Cardiac muscle cell (in vitro differentiated cells and primary cell): ENCODE measurements around the gene RGS4. TPM values are rescaled to one million over a fixed set of nuclear protein-coding genes. Genes with fewer than 3 reads are reported as not detected.

ENCODE experiments used
- DNase-seq, 2 donors: peaks; one replicate each; pipeline versions ENCODE4 v3.0.0 to v3.0.0-alpha.2; 2010 to 2017; ENCODE audit warnings: low read depth in 1 of 2, low spot score in 1 of 2
- H3K27ac ChIP-seq: fragments of 200-600 bp; sonication (generic); 2 replicates; pipeline ENCODE4 v1.5.1; 2016
- H3K27me3 ChIP-seq: fragments of 200-600 bp; sonication (generic); 2 replicates; pipeline ENCODE4 v1.6.0; 2016; ENCODE audit warnings: control low read depth
- H3K36me3 ChIP-seq: fragments of 200-600 bp; sonication (generic); 2 replicates; pipeline ENCODE4 v1.5.1; 2016; ENCODE audit warnings: control low read depth
- H3K4me1 ChIP-seq: fragments of 200-600 bp; sonication (generic); 2 replicates; pipeline ENCODE4 v1.8.1; 2017; ENCODE audit warnings: low read depth, mild to moderate bottlenecking, mixed run types
- H3K4me3 ChIP-seq: fragments of 200-600 bp; sonication (generic); 2 replicates; pipeline ENCODE4 v1.5.1; 2016; ENCODE audit warnings: mild to moderate bottlenecking
- H3K9me3 ChIP-seq: fragments of 200-600 bp; sonication (generic); 2 replicates; pipeline ENCODE4 v1.5.1; 2017; ENCODE audit warnings: low read depth, mild to moderate bottlenecking, control low read depth
- polyA plus RNA-seq: library from polyadenylated mRNA; unstranded; fragments of >200 nt; fragmentation: Nextera tagmentation; extraction: Ambion mirVana; gene quantifications from 2 replicates; pipeline ENCODE4 v1.2.1, GENCODE V29; 2016
- total RNA-seq: library from RNA; depleted of rRNA; stranded (reverse); fragments of >200 nt; gene quantifications from 2 replicates; pipeline ENCODE4 v1.2.3, GENCODE V29; 2016
- TF ChIP-seq, protein P1 (sequence below): IDR thresholded peaks from 2 replicates; pipeline ENCODE4 v1.5.1; 2012; ENCODE audit warnings: low read depth, mild to moderate bottlenecking, low read length

RGS4 gene
- total and polyA plus RNA-seq, 2 experiments from 2014 or later: 16.1 to 25.9 TPM

DNA sequence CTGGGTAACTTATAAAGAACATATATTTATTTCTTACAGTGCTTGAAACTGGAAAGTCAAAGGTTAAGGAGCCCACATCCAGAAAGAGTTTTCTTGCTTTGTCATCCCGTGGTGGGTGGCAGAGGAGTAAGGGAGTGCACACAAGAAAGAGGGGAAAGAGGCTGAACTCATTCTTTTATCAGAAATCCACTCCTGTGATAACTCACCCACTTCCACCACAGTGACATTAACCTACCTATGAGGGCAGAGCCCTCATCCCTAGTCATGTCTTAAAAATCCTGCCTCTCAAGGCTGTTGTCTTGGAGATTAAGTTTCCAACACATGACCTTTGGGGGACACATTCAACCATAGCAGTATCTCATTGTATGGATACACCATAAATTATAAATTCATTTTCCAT lies 32.5 kb upstream of the RGS4 start:
- Histone ChIP-seq H3K9me3 (no peaks in the 10 kb centered on the region), H3K27me3 (no peaks in the 10 kb centered on the region), H3K27ac (no peak overlapping the region), H3K4me3 (no peak overlapping the region), H3K4me1 (no peaks in the 10 kb centered on the region), H3K36me3 (no peaks in the 10 kb centered on the region)
- DNase-seq: no peak
- TF ChIP-seq, protein P1, sequence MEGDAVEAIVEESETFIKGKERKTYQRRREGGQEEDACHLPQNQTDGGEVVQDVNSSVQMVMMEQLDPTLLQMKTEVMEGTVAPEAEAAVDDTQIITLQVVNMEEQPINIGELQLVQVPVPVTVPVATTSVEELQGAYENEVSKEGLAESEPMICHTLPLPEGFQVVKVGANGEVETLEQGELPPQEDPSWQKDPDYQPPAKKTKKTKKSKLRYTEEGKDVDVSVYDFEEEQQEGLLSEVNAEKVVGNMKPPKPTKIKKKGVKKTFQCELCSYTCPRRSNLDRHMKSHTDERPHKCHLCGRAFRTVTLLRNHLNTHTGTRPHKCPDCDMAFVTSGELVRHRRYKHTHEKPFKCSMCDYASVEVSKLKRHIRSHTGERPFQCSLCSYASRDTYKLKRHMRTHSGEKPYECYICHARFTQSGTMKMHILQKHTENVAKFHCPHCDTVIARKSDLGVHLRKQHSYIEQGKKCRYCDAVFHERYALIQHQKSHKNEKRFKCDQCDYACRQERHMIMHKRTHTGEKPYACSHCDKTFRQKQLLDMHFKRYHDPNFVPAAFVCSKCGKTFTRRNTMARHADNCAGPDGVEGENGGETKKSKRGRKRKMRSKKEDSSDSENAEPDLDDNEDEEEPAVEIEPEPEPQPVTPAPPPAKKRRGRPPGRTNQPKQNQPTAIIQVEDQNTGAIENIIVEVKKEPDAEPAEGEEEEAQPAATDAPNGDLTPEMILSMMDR: no peak

DNA sequence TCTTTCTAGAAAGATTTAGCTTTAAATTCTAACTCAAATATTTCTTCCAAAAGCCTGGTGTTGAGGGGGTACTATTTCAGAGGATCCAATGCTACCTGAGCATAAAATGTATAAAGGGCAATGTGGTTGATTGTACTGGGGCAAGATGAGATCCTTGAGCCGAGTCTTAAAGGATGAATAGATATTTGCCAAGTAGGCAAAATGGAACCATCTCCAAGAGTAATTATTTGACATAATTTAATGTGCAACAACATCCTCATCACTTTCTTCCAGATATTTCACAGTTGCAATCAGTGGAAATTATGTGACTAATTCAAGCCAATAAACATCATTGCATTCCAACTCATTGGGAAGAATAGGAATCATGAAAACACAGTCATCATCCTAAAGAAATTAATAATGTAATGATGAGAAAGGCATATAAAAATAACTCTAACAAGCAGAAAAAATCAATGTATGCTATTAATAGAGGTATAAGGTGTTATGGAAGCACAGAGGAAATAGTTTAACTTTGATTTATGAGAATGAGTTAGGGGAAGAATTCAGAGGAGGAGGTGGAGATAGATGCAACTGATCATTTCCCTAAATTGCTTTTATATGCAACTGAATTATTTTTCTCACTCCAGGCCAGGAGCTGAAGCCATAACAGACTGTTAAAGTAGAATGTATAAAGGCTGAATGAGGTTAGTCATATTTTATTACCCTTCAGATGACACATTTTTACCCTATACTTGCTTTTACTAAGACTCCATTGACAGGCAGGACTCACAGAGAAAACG lies 30.0 kb upstream of the RGS4 start:
- H3K9me3 ChIP-seq: no peaks in the 10 kb centered on the region
- no peaks in the 10 kb centered on the region for H3K27me3 ChIP-seq
- peaks cover 6% of the 10 kb centered on the region for H3K4me1 ChIP-seq
- no peak overlapping the region for H3K4me3 ChIP-seq
- H3K27ac ChIP-seq: no peak overlapping the region
- TF ChIP-seq, protein P1: no peak
- H3K36me3 ChIP-seq: no peaks in the 10 kb centered on the region
- DNase-seq: no peak

DNA sequence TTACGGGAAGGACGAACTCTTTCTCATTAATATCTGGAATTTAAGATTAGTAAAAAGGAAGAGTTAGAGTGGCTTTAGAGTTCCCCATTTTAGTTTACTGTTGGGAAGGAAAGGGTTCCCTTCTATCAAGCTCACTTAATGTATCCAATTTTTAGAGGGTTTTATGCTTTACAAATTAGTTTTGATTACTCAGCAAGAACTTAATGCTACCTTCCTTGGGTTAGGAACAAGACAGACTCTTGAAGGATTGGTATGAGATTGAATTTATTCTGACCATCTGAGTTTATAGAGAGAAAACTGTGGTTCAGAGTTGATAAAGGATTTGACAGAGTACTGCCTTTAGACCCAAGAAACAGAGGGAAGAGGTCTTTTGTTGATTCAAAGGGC lies 29.5 kb upstream of the RGS4 start:
- Histone ChIP-seq H3K27ac (no peak overlapping the region), H3K27me3 (no peaks in the 10 kb centered on the region), H3K4me3 (no peak overlapping the region), H3K9me3 (no peaks in the 10 kb centered on the region), H3K4me1 (peaks cover 6% of the 10 kb centered on the region), H3K36me3 (no peaks in the 10 kb centered on the region)
- no peak for DNase-seq
- TF ChIP-seq, protein P1: no peak

DNA sequence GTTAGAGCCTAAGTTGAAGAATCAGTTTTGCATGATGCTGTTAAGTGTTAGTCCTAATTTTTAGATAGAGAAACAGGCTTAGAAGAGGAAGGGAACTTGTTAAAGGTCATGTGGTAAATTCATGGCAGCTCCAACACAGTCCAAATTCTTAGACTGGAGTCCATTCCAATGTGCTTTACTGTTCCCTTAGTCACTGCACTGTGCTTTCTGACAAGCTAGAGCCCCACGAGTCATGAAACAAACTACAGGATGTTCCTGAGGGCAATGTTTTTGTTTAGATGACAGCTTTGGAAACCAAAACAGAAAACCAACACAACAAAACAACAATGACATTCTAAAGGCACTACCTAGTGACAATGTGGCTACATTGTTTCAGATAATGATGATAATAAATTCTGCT lies 23.1 kb upstream of the RGS4 start:
- TF ChIP-seq, protein P1: no peak
- Histone ChIP-seq H3K36me3 (no peaks in the 10 kb centered on the region), H3K27me3 (no peaks in the 10 kb centered on the region), H3K27ac (no peak overlapping the region), H3K4me1 (peaks cover 6% of the 10 kb centered on the region), H3K9me3 (no peaks in the 10 kb centered on the region), H3K4me3 (no peak overlapping the region)
- DNase-seq: peak in 1 of 2 donors; percentile 13

DNA sequence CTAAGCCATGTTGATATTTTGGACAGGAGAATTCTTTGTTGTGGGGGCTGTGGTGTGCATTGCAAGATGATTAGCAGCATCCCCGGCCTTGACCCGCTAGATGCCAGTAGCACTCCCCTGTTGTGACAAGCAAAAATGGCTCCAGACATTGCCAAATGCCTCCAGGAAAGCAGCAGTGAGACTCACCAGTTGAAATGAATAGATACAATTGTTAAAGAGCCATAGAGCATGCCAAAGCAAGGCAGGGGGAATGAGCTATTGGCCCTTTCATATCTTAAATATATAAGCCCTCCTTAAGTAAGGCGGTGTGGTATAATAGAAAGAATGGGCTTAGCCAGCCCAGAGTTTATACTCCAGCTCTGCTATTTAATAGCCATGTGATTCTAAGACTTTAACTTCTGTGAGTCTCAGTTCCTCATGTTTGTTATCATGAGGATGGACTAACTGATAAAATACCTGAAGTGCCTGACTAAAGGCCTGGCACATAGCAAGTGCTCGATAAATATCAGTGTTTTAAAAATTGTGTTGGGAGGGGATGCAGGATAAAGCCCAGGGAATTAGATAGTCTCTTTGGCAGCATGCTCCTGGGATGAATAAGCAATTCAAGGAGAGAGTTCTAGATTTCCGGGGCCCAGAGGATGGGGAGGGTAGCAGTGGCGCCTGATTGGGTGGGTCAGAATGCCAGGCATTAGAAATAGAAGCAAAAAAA lies 21.1 kb upstream of the RGS4 start:
- Histone ChIP-seq H3K4me1 (peaks cover 6% of the 10 kb centered on the region), H3K4me3 (no peak overlapping the region), H3K9me3 (no peaks in the 10 kb centered on the region), H3K27ac (no peak overlapping the region), H3K36me3 (no peaks in the 10 kb centered on the region), H3K27me3 (no peaks in the 10 kb centered on the region)
- TF ChIP-seq, protein P1: no peak
- no peak for DNase-seq
